ENCODE measurements around the gene VTN.

- TF ChIP-seq EZH2phosphoT487 (IDR thresholded peaks at IDR 0.05; ENCODE audit: insufficient read depth, low read depth): no peak
- no peak for TF ChIP-seq EZH2 (IDR thresholded peaks at IDR 0.05; ENCODE audit: insufficient read depth, poor library complexity, severe bottlenecking)
Observed at GRCh38 chr17:28397687-28398279, 27.7 kb upstream of the VTN start.

Measured in GM23248 (cell line).